ENCODE data around the gene SRRM2.

The SRRM2 gene

GRCh38 chr16:2767140-2767731, 14.8 kb downstream of the SRRM2 start:
- no peak overlapping the region for H3K4me3 ChIP-seq (ENCODE audit: control insufficient read depth, low read depth, low read length)
- TF ChIP-seq CTCF (IDR thresholded peaks at IDR 0.05; ENCODE audit: control insufficient read depth, insufficient read depth, low read depth, low read length, missing control alignments): no peak
- no peak for DNase-seq (ENCODE audit: low read depth)

- no peak overlapping the region for H3K4me3 ChIP-seq (ENCODE audit: control insufficient read depth, low read depth, low read length)
- no peak for TF ChIP-seq CTCF (IDR thresholded peaks at IDR 0.05; ENCODE audit: control insufficient read depth, insufficient read depth, low read depth, low read length, missing control alignments)
- DNase-seq (ENCODE audit: low read depth): no peak
Observed at GRCh38 chr16:2767891-2768290, 15.5 kb downstream of the SRRM2 start.

GRCh38 chr16:2768403-2769089, 16.1 kb downstream of the SRRM2 start:
- DNase-seq (ENCODE audit: low read depth): no peak
- TF ChIP-seq CTCF (IDR thresholded peaks at IDR 0.05; ENCODE audit: control insufficient read depth, insufficient read depth, low read depth, low read length, missing control alignments): no peak
- H3K4me3 ChIP-seq (ENCODE audit: control insufficient read depth, low read depth, low read length): no peak overlapping the region

GRCh38 chr16:2769100-2769529, 16.7 kb downstream of the SRRM2 start:
- no peak for DNase-seq (ENCODE audit: low read depth)
- H3K4me3 ChIP-seq (ENCODE audit: control insufficient read depth, low read depth, low read length): no peak overlapping the region
- TF ChIP-seq CTCF (IDR thresholded peaks at IDR 0.05; ENCODE audit: control insufficient read depth, insufficient read depth, low read depth, low read length, missing control alignments): no peak

GRCh38 chr16:2769675-2770056, 17.2 kb downstream of the SRRM2 start:
- TF ChIP-seq CTCF (IDR thresholded peaks at IDR 0.05; ENCODE audit: control insufficient read depth, insufficient read depth, low read depth, low read length, missing control alignments): no peak
- H3K4me3 ChIP-seq (ENCODE audit: control insufficient read depth, low read depth, low read length): no peak overlapping the region
- DNase-seq (ENCODE audit: low read depth): no peak

- H3K4me3 ChIP-seq (ENCODE audit: control insufficient read depth, low read depth, low read length): no peak overlapping the region
- no peak for TF ChIP-seq CTCF (IDR thresholded peaks at IDR 0.05; ENCODE audit: control insufficient read depth, insufficient read depth, low read depth, low read length, missing control alignments)
- no peak for DNase-seq (ENCODE audit: low read depth)
Observed at GRCh38 chr16:2770057-2770951, 17.9 kb downstream of the SRRM2 start.
